Adipocyte (in vitro differentiated cells): Measurements from ENCODE around the gene HS3ST1.

Source experiments
- DNase-seq: peaks from one replicate; pipeline ENCODE4 v3.0.0-alpha.2; 2015; ENCODE audit warnings: low read depth
- H3K27me3 ChIP-seq: replicated peaks from 2 replicates; pipeline ENCODE4 v1.7.0; 2013; ENCODE audit warnings: mild to moderate bottlenecking, low read length, moderate library complexity; ENCODE audit not compliant: control insufficient read depth, insufficient read depth
- H3K36me3 ChIP-seq: 2 replicates; pipeline ENCODE4 v1.7.0; 2013; ENCODE audit warnings: low read length, mild to moderate bottlenecking, moderate library complexity; ENCODE audit not compliant: control insufficient read depth, insufficient read depth, severe bottlenecking
- H3K4me1 ChIP-seq: 2 replicates; pipeline ENCODE4 v1.7.0; 2013; ENCODE audit warnings: mild to moderate bottlenecking, low read length, moderate library complexity; ENCODE audit not compliant: control insufficient read depth, insufficient read depth
- H3K4me3 ChIP-seq: 2 replicates; pipeline ENCODE4 v1.7.0; 2013; ENCODE audit warnings: mild to moderate bottlenecking, low read length, moderate library complexity
- H3K9ac ChIP-seq: 2 replicates; pipeline ENCODE4 v1.7.0; 2013; ENCODE audit warnings: mild to moderate bottlenecking, low read length, moderate library complexity
- H3K9me3 ChIP-seq: 2 replicates; pipeline ENCODE4 v1.7.0; 2013; ENCODE audit warnings: mild to moderate bottlenecking, low read length, moderate library complexity; ENCODE audit not compliant: control insufficient read depth

The HS3ST1 gene

DNA sequence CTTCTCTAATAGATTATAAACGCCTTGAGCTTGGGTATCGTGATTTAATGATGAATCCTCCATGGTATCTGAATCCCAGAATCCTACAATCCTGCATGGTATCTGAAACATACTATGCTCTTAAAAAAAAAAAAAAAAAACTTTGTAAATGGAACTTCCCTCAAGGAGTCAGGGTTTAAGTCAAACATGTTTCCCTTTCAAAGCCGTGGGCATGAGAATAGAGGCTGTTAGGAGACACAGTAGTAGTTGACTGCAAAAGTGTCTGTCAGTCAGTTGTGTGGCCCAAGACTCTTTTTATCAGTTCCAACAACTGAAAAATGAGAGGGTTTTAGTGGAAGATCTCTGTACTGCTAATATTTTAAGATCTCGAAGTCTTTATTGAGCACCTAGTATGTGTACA lies 2.4 kb upstream of the HS3ST1 start:
- no peak overlapping the region for H3K4me3 ChIP-seq
- peaks cover 42% of the 10 kb centered on the region for H3K27me3 ChIP-seq

DNA sequence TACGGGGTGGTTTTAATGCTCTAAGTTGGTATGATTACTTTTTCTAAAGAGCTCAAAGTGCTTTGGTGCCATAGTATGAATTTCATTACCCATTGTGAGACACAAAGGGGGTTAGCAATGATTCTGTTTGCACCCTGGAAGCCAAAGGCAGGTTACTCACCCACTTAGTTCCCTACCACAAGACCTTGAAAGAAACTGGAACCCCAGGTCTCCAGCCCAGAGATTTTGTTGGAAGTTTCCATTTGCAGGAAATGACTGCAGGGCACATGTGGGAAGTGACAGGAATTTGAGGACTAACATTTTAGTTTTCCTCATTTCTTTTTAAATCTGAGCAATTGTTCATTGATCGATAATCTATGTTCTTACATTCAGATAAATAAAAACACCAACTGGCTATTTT lies 1.8 kb upstream of the HS3ST1 start:
- Histone ChIP-seq H3K9ac (no peak overlapping the region), H3K4me1 (no peaks in the 10 kb centered on the region), H3K4me3 (no peak overlapping the region), H3K27me3 (peaks cover 42% of the 10 kb centered on the region), H3K36me3 (no peaks in the 10 kb centered on the region), H3K9me3 (no peaks in the 10 kb centered on the region)
- DNase-seq = no peak

More for the DNA sequence above, 2.4 kb upstream of the HS3ST1 start:
- DNase-seq = no peak
- H3K9ac ChIP-seq = no peak overlapping the region
- no peaks in the 10 kb centered on the region for H3K36me3 ChIP-seq
- H3K4me1 ChIP-seq = no peaks in the 10 kb centered on the region
- no peaks in the 10 kb centered on the region for H3K9me3 ChIP-seq

DNA sequence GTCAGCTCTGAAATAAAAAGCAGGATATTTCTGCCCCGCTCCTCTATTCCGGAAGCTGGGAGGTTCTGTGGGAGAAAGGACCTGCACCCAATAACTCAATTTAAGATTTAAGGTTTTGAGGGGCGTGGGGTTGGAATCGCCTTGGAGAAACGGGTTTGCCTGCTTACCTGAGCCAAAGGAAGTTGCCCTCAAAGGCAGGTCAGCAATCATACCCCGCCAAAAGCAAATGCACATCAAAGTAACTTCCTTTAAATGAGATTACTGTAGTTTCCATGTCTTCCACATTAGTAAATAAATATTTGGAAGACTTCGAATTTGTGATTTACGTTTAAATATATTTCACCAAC lies 978 bp upstream of the HS3ST1 start:
- DNase-seq = no peak
- no peak overlapping the region for H3K4me3 ChIP-seq
- no peaks in the 10 kb centered on the region for H3K36me3 ChIP-seq
- H3K9me3 ChIP-seq = no peaks in the 10 kb centered on the region
- H3K4me1 ChIP-seq = no peaks in the 10 kb centered on the region
- H3K27me3 ChIP-seq = peaks cover 42% of the 10 kb centered on the region
- no peak overlapping the region for H3K9ac ChIP-seq

DNA sequence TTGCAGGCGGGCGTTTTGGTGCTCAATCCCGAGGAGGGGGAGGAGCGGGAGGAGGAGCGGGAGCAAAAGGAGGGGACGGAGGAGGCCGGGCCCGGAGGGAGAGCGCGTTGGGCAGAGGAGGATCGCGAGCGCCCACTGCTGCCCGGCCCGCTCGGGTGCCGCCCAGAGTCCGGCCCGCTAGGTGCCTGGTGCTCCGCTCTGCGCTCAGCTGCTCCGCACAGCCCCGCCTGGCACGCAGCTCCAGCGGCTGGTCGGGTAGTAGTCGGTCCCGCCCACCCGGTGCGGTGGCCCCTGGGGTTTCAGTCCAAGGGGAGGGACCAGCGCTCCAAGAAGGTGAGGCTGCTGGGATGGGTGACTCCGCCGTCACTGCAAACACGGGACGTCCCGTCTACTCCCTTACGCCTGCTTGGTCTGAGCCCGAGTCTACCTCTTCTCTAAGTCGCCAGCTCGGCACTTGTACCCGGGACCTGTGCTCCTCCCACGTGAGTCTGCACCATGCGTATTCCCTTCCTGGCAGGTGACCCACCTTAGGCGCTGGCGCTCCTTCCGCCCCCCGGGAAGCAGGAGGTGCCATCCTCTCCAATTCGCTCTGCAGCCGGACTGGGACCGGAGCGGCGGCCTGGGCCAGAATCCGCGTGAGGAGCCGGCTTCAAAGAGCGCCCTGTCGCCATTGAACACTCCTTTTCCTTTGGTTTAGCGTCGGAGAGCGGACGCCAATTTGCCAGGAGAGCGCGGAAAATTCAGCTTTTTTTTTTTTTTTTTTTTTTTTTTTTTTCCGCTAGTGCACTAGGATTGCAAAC lies 405 bp upstream of the HS3ST1 start:
- H3K9me3 ChIP-seq = no peaks in the 10 kb centered on the region
- H3K36me3 ChIP-seq = no peaks in the 10 kb centered on the region
- no peak overlapping the region for H3K9ac ChIP-seq
- peak; percentile 35 for DNase-seq
- H3K27me3 ChIP-seq = peaks cover 42% of the 10 kb centered on the region
- no peaks in the 10 kb centered on the region for H3K4me1 ChIP-seq
- H3K4me3 ChIP-seq = peak overlapping the region; percentile 65

DNA sequence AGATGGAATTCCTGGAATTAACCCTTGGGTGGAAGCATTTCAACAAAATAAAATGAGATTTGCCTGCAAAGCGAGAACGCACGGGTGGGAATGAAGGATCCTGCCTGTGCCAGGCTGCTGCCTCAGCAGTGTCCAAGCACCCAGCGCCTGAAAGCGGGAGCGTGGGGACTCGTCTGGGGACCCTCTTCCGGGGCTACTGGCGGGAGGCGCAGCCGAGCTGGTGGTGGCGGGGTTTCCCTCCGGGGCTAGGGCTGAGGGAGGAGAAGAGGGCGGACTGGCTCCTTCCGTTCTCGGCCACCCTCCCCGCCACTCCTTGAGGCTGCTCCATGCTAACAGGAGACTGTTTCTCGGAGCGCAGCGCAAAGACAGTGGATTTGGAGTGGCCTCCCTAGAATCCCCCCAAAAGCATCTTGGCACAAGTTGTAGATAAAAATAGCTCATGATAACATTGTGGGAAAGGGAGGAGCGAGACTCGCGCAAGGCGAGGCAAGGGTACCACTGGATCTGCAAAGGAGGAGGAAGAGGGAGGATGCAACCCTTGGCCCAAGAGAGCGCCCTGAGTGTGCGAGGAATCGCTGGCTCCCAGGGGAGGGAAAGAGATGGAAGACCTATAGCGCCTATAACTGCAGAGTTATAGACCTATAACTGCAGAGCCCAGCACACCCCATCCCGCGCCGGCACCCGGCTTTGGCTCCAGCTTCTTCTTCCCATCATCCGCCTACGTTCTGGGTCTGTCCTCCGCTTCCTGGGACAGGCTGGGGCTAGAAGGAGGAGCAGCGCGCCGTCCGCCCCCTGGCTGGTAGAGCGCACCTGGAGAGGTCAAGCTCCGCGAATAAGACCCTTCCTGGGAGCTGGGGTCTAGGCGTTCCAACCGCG lies 1.3 kb downstream of the HS3ST1 start:
- no peak overlapping the region for H3K9ac ChIP-seq
- DNase-seq = no peak
- H3K4me1 ChIP-seq = no peaks in the 10 kb centered on the region
- H3K27me3 ChIP-seq = peaks cover 42% of the 10 kb centered on the region
- no peaks in the 10 kb centered on the region for H3K36me3 ChIP-seq
- H3K4me3 ChIP-seq = no peak overlapping the region
- H3K9me3 ChIP-seq = no peaks in the 10 kb centered on the region

DNA sequence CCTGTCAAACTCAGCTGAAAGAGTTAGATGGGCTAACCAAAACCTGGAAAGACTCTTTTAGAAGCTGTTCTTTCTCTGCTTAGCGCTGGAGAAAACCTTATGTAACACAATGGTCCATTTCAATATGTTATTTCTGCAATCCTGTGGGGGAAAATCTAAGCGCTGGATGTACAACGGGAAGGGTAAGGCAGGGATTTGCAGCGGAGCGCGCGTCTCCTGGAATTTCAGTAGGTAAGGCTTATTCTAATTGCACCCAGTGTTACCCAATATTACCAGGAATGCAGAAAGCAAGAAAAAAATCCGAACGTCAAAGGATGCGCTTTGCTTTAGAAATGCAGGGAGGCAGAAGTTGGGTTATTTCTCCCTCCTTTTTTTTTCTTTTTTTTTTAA lies 2.0 kb downstream of the HS3ST1 start:
- DNase-seq = no peak
- Histone ChIP-seq H3K9me3 (no peaks in the 10 kb centered on the region), H3K4me3 (no peak overlapping the region), H3K4me1 (no peaks in the 10 kb centered on the region), H3K9ac (no peak overlapping the region), H3K27me3 (peaks cover 42% of the 10 kb centered on the region), H3K36me3 (no peaks in the 10 kb centered on the region)

- no peak overlapping the region for H3K9ac ChIP-seq
- H3K9me3 ChIP-seq = no peaks in the 10 kb centered on the region
- H3K27me3 ChIP-seq = peaks cover 39% of the 10 kb centered on the region
- H3K36me3 ChIP-seq = no peaks in the 10 kb centered on the region
- no peak for DNase-seq
- H3K4me3 ChIP-seq = no peak overlapping the region
- no peaks in the 10 kb centered on the region for H3K4me1 ChIP-seq
Observed at GRCh38 chr4:11426003-11426402, 2.7 kb downstream of the HS3ST1 start.

DNA sequence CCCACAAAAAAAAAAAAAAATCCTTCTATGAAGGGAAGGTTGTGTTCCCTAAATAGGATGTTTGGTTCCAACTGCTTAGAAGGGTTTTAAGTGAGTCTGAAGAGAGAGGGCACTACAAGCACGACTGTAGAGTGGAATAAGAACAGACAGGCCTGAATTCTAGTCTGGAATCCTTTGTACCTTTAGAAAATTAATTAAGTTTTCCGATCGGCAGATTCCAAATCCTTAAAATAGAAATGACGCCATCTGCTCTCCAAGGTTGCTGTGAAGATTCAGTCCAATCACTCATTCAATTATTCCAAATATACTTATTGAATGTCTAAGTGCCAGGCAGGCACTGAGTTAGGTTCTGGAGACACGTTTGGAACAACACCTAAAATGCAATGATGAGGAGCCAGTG lies 3.8 kb downstream of the HS3ST1 start:
- H3K4me3 ChIP-seq = no peak overlapping the region
- H3K27me3 ChIP-seq = peaks cover 29% of the 10 kb centered on the region
- H3K4me1 ChIP-seq = no peaks in the 10 kb centered on the region
- no peaks in the 10 kb centered on the region for H3K36me3 ChIP-seq
- H3K9me3 ChIP-seq = peaks cover 3% of the 10 kb centered on the region
- DNase-seq = no peak
- no peak overlapping the region for H3K9ac ChIP-seq

GRCh38 chr4:11424000-11424399 lies 4.7 kb downstream of the HS3ST1 start:
- Histone ChIP-seq H3K27me3 (peaks cover 21% of the 10 kb centered on the region), H3K4me1 (no peaks in the 10 kb centered on the region), H3K9me3 (peaks cover 3% of the 10 kb centered on the region), H3K9ac (no peak overlapping the region), H3K36me3 (no peaks in the 10 kb centered on the region), H3K4me3 (no peak overlapping the region)
- DNase-seq = no peak

- Histone ChIP-seq H3K27me3 (peaks cover 21% of the 10 kb centered on the region), H3K4me3 (no peak overlapping the region), H3K9ac (no peak overlapping the region), H3K9me3 (peaks cover 3% of the 10 kb centered on the region), H3K4me1 (no peaks in the 10 kb centered on the region), H3K36me3 (no peaks in the 10 kb centered on the region)
- no peak for DNase-seq
Observed at GRCh38 chr4:11423465-11423864, 5.2 kb downstream of the HS3ST1 start.

DNA sequence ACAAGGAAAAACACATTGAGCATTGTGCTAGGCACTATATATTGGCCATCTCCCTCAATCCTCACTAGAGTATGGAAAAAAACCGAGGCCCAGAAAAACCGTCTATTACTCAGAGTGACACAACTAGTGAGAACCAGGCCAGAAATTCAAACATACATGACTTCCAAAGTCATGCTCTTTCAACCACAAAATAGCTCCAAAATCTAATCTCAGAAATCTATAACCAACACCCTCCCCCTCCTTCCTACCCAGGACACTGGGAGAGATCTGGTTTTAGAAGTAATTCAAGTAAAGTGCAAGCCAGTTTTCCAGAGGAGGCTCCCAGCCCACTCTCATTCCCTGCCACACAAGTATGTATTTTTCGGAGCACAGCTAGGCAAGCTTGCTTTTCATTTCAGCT lies 7.6 kb downstream of the HS3ST1 start:
- DNase-seq = no peak
- Histone ChIP-seq H3K4me1 (no peaks in the 10 kb centered on the region), H3K4me3 (no peak overlapping the region), H3K36me3 (no peaks in the 10 kb centered on the region), H3K9me3 (peaks cover 3% of the 10 kb centered on the region), H3K9ac (no peak overlapping the region), H3K27me3 (no peaks in the 10 kb centered on the region)
